ENCODE results near the gene DCLK2.

The DCLK2 gene

DNA sequence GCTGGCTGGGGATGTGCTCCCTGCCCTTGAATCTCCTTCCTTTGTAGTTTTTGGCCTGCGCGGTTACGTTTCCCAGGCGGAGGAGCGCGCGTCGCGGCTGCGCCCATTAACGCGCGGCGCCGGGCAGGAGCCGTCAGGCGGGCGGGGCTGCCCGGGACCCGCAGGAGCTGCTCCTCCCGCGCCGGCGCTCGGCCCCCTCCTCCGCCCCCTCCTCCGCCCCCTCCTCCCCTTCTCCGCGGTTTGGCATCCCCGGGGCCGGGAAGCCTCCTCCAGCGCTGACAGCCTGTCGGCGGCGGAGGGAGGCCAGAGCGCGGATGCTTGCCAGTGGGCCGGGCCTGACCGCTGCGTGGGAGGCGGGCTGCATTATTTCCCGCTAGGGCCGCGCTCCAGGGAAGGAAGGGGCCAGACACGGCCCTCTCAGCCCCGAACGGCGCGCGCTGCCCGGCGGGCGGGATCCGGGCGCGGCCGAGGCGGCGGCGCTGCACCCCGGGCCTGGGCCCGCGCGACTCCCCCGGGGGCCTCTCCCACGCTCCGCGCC is at the start of gene DCLK2:
TSS of gene DCLK2 (plus strand) at position 405 of the 538 bp plus-strand sequence. CDS start 583 bp downstream, outside the sequence.
- H3K4me3 ChIP-seq (ENCODE audit: low read depth, low read length), result peak within 1 kb of the TSS; percentile 65
- TF ChIP-seq, protein P1, sequence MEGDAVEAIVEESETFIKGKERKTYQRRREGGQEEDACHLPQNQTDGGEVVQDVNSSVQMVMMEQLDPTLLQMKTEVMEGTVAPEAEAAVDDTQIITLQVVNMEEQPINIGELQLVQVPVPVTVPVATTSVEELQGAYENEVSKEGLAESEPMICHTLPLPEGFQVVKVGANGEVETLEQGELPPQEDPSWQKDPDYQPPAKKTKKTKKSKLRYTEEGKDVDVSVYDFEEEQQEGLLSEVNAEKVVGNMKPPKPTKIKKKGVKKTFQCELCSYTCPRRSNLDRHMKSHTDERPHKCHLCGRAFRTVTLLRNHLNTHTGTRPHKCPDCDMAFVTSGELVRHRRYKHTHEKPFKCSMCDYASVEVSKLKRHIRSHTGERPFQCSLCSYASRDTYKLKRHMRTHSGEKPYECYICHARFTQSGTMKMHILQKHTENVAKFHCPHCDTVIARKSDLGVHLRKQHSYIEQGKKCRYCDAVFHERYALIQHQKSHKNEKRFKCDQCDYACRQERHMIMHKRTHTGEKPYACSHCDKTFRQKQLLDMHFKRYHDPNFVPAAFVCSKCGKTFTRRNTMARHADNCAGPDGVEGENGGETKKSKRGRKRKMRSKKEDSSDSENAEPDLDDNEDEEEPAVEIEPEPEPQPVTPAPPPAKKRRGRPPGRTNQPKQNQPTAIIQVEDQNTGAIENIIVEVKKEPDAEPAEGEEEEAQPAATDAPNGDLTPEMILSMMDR (conservative IDR thresholded peaks at IDR 0.05; ENCODE audit: low read depth, low read length), result no peak
- peak; percentile 83 for DNase-seq (ENCODE audit: low read depth)

DNA sequence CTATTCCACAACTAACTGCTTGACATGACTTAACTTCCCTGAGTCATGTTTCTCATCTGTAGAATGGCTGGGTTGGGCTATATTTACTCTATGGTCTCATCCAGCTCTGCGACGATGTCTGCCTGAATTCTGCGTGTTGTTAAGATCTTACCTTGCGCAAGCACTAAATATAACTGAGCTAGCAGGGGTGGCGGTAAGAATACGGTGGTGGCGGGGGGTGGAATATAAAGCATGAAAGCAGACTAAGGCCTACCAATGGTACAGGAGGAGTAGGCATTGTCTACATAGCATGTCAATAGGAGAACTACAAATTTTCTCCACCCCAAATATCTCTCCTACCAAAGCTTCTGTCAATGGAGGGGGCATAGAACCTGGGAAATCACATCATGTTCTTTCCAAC is 45.7 kb upstream of the DCLK2 start:
- no peak for DNase-seq (ENCODE audit: low read depth)
- TF ChIP-seq, protein P1 (conservative IDR thresholded peaks at IDR 0.05; ENCODE audit: low read depth, low read length), result no peak
- H3K4me3 ChIP-seq (ENCODE audit: low read depth, low read length), result no peak overlapping the region

DNA sequence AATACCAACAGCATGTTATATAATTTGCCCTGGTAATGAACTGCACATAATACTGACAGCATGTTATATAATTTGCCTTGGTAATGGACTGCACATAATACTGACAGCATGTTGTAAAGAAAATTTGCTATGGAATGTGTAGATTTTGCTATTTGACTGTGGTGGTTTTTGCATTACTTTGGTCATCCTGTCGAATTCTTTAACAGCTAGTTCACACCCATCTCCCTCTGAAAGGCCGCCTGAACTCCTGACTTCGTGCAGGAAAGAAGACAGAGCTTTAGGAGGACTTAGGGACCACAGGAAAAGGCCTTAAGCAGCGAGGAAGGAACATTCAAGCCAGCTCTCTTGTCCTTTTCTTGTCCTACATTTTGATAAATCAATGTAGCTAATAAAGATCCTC is 45.2 kb upstream of the DCLK2 start:
- TF ChIP-seq, protein P1 (conservative IDR thresholded peaks at IDR 0.05; ENCODE audit: low read depth, low read length), result no peak
- peak; percentile 27 for DNase-seq (ENCODE audit: low read depth)

DNA sequence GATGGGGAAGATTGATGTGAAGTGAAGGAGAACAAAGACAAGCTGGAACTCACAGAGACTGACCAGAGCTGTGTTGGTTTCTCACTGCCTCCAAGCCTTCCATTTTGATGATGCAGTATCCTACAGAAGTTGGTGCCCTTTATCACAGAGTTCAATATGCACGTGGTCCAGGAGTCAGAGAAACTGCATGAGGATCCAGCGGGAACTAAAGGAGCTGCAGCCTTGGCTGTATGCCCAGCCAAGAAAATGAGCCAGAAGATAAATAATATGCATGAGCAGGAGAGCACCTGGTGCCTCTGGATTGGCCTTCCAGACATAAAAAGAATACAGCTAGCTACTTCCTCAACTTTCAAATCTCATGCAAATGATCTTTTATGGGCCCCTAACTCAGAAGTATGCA is 44.3 kb upstream of the DCLK2 start:
- peak; percentile 70 for DNase-seq (ENCODE audit: low read depth)
- TF ChIP-seq, protein P1 (conservative IDR thresholded peaks at IDR 0.05; ENCODE audit: low read depth, low read length), result no peak
- H3K4me3 ChIP-seq (ENCODE audit: low read depth, low read length), result no peak overlapping the region

More for the DNA sequence above, 45.2 kb upstream of the DCLK2 start:
- no peak overlapping the region for H3K4me3 ChIP-seq (ENCODE audit: low read depth, low read length)

DNA sequence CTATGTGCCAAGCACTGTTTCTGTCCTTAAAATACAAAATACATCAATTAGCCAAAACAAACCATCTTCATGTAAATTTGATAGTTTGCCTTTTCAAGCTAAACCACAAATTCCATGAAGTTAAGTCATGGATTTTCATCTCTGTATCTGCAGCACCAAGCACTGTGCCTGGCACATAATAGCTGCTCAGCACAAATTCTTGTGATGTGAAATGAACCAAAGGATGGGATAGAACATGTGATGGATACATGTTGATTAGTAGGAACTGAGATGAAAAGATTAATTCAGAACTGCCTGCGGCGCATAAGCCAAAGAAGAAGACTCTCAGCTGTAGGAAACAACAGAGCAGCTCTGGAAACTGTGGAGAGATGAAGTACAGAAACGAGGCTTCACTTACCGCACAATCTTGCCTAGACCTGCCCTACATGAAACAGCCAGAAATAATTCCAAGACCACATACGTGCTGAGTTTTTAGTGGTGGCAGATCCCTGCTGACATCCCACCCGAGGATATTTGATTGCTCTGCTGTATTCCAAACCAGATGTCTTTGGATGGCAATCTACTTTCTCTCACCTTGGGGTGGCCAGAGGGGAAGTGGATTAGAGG is 40.9 kb upstream of the DCLK2 start:
- TF ChIP-seq, protein P1 (conservative IDR thresholded peaks at IDR 0.05; ENCODE audit: low read depth, low read length), result no peak
- no peak overlapping the region for H3K4me3 ChIP-seq (ENCODE audit: low read depth, low read length)
- DNase-seq (ENCODE audit: low read depth), result no peak

DNA sequence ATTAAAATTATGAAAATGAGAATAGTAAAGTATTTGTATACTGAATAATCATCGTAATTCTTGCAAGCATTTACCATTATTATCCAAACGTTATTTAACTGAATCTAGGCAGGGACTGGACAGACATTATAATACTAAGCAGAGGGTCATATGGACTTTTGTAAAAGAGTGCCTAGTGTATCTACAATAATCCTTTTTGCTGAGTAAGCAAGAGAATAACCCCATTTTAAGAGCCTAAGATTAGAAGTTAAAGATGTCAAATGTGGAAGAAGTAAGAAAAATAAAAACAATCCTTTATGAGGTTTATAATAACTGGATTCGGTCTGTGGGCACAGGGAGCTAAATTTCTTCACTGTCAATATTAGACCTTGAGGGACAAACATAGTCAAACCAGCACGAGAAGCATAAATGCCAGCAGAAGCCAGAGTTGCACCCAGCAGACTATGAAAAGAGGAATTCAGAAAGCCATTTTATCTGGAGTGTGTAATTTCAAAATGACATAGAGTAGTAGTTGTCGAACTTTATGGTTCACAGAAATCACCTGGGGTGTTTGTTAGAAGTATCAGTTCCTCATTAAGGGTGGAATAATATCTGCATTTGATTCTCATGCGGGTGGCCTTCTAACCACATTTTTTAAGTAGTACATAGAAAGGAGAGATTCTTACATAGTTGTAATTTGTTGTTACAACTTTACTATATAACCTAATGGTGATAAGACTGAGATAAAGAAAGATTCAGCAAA is 39.7 kb upstream of the DCLK2 start:
- TF ChIP-seq, protein P1 (conservative IDR thresholded peaks at IDR 0.05; ENCODE audit: low read depth, low read length), result no peak
- no peak for DNase-seq (ENCODE audit: low read depth)
- H3K4me3 ChIP-seq (ENCODE audit: low read depth, low read length), result no peak overlapping the region
